Gastrocnemius medialis (tissue), 4 donors: ENCODE data around the gene BCL2L13.

Experiments used
- POLR2A ChIP-seq, 2 donors: fragments of 450-650 bp; IDR thresholded peaks; one replicate each; pipeline ENCODE4 v1.6.1; 2017; ENCODE audit warnings: antibody characterized with exemption in 2 of 2, mild to moderate bottlenecking in 2 of 2, moderate library complexity in 2 of 2
- TF ChIP-seq, protein P1 (sequence below), 5 experiments: fragments of 450-650 bp in 3 of 5; fragments of 200-600 bp in 2 of 5; sonication (generic) in 2 of 5; IDR thresholded peaks in 4 of 5; conservative IDR thresholded peaks in 1 of 5; 1 replicate in 4 of 5; 2 replicates in 1 of 5; pipeline ENCODE4 v1.5.1; 2016 to 2019; ENCODE audit warnings: antibody characterized with exemption in 5 of 5, mild to moderate bottlenecking in 3 of 5, moderate library complexity in 3 of 5

DNA sequence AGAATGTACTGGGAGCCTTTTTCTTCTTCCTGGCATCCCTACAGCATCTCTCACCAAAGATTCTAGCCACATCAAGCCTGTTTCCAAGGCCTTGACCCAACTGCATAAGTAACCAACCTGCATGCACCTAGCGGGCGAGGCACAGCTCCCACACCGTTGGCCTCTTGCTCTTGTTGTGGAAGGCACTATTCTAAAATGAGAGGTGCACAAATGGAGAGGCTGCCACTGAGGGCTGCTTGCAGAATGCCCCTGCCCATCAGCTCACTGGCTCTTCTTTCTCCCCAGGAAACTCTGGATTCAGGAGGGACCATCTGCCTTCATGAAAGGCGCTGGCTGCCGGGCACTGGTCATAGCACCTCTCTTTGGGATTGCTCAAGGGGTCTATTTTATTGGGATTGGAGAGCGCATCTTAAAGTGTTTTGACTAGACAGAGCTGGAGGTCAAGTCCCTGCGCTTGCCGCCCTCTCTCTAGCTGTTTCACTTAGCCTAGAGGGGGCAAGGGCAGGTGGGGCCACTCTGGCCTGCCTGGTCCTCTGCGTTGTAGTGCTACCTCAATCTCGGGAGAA is 48.7 kb upstream of the BCL2L13 start:
- no peak for TF ChIP-seq POLR2A (IDR thresholded peaks at IDR 0.05)
- TF ChIP-seq, protein P1, sequence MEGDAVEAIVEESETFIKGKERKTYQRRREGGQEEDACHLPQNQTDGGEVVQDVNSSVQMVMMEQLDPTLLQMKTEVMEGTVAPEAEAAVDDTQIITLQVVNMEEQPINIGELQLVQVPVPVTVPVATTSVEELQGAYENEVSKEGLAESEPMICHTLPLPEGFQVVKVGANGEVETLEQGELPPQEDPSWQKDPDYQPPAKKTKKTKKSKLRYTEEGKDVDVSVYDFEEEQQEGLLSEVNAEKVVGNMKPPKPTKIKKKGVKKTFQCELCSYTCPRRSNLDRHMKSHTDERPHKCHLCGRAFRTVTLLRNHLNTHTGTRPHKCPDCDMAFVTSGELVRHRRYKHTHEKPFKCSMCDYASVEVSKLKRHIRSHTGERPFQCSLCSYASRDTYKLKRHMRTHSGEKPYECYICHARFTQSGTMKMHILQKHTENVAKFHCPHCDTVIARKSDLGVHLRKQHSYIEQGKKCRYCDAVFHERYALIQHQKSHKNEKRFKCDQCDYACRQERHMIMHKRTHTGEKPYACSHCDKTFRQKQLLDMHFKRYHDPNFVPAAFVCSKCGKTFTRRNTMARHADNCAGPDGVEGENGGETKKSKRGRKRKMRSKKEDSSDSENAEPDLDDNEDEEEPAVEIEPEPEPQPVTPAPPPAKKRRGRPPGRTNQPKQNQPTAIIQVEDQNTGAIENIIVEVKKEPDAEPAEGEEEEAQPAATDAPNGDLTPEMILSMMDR (IDR thresholded peaks at IDR 0.05 in 4 of 5, conservative IDR thresholded peaks at IDR 0.05 in 1 of 5): no peak
